OCI-LY7 (cell line): ENCODE measurements around the gene HDAC10. TPM values are rescaled to one million over a fixed set of nuclear protein-coding genes. Genes with fewer than 3 reads are reported as not detected.

Experiments
- BruUV-seq: library from RNA; stranded (reverse); fragments of 400-500 nt; replicated peaks from 2 replicates; lab custom pipeline; 2021; lab: Mats Ljungman, UMichigan
- CTCF ChIA-PET: fragments of 300-600 bp; sonication (Branson Sonifier 250); formaldehyde crosslinking; loops from one replicate; lab custom pipeline; 2022; ENCODE audit warnings: antibody characterized with exemption; ENCODE audit not compliant: unreplicated experiment; lab: Charles Lee
- POLR2A ChIA-PET: fragments of 300-600 bp; sonication (Branson Sonifier 250); formaldehyde crosslinking; loops from one replicate; lab custom pipeline; 2022; ENCODE audit warnings: antibody characterized with exemption; lab: Charles Lee
- DNase-seq: peaks from one replicate; pipeline ENCODE4 v3.0.0-alpha.2; 2015; ENCODE audit warnings: low spot score
- H2AFZ ChIP-seq: fragments of 200-600 bp; sonication (generic), shearing (Covaris generic); 2 replicates; pipeline ENCODE4 v1.6.1; 2014; ENCODE audit warnings: mild to moderate bottlenecking, antibody characterized with exemption, low read length, moderate library complexity
- H3K27ac ChIP-seq: fragments of 200-600 bp; sonication (generic); 2 replicates; pipeline ENCODE4 v1.5.1; 2014; ENCODE audit warnings: mixed run types, low read depth, mild to moderate bottlenecking, moderate library complexity, low read length, inconsistent platforms; ENCODE audit not compliant: poor library complexity, severe bottlenecking
- H3K36me3 ChIP-seq: fragments of 200-600 bp; sonication (generic); 2 replicates; pipeline ENCODE4 v1.6.1; 2014; ENCODE audit warnings: mild to moderate bottlenecking, antibody characterized with exemption, low read length, moderate library complexity, mixed read lengths; ENCODE audit not compliant: insufficient read depth
- H3K4me1 ChIP-seq: fragments of 200-600 bp; sonication (generic); 2 replicates; pipeline ENCODE4 v1.5.1; 2014; ENCODE audit warnings: mild to moderate bottlenecking, low read length; ENCODE audit not compliant: insufficient read depth, poor library complexity, severe bottlenecking
- H3K4me2 ChIP-seq: fragments of 200-600 bp; sonication (generic); 2 replicates; pipeline ENCODE4 v1.6.1; 2014; ENCODE audit warnings: mild to moderate bottlenecking, low read length
- H3K4me3 ChIP-seq: fragments of 200-600 bp; sonication (generic); 2 replicates; pipeline ENCODE4 v1.5.1; 2014; ENCODE audit warnings: mild to moderate bottlenecking, low read depth, low read length; ENCODE audit not compliant: poor library complexity, severe bottlenecking
- H3K79me2 ChIP-seq: fragments of 200-600 bp; sonication (generic); 2 replicates; pipeline ENCODE4 v1.6.1; 2016; ENCODE audit warnings: low read depth, mild to moderate bottlenecking, low read length, moderate library complexity, mixed read lengths; ENCODE audit not compliant: insufficient read depth
- H3K9me2 ChIP-seq: fragments of 200-600 bp; sonication (generic); 2 replicates; pipeline ENCODE4 v1.6.1; 2016; ENCODE audit warnings: mild to moderate bottlenecking, low read length, mixed read lengths; ENCODE audit not compliant: insufficient read depth
- H3K9me3 ChIP-seq: fragments of 200-600 bp; sonication (generic); 2 replicates; pipeline ENCODE4 v1.6.1; 2014; ENCODE audit warnings: mild to moderate bottlenecking, mixed run types, low read length, mixed read lengths
- H4K20me1 ChIP-seq: fragments of 200-600 bp; sonication (generic); 2 replicates; pipeline ENCODE4 v1.6.1; 2014; ENCODE audit warnings: mild to moderate bottlenecking, antibody characterized with exemption, low read length, moderate library complexity, mixed read lengths; ENCODE audit not compliant: insufficient read depth
- EZH2phosphoT487 ChIP-seq: fragments of 200-600 bp; sonication (generic); IDR thresholded peaks from 2 replicates; pipeline ENCODE4 v1.6.1; 2018; ENCODE audit warnings: low read depth, borderline replicate concordance, mild to moderate bottlenecking, mixed run types, antibody characterized with exemption, low read length, moderate library complexity, mixed read lengths
- intact Hi-C: fragments of 100-400 bp; cut with micrococcal nuclease; formaldehyde crosslinking; loops from one replicate; pipeline ENCODE4 v1.10.0; 2022; ENCODE audit not compliant: unreplicated experiment
- total RNA-seq, 2 experiments: library from RNA; depleted of rRNA in 1 of 2; stranded (reverse); fragments of >200 nt in 1 of 2; shearing (Covaris generic) in 1 of 2; gene quantifications; 2 replicates each; pipeline ENCODE4 v1.2.3, GENCODE V29; 2014 to 2022
- TF ChIP-seq, protein P1 (sequence below): fragments of 200-600 bp; sonication (generic); conservative IDR thresholded peaks from 2 replicates; pipeline ENCODE4 v1.5.1; 2014; ENCODE audit warnings: mild to moderate bottlenecking, antibody characterized with exemption, low read length, moderate library complexity, mixed read lengths

Gene HDAC10
- total RNA-seq, 2 experiments from 2014 or later: 49.4 to 74.9 TPM

DNA sequence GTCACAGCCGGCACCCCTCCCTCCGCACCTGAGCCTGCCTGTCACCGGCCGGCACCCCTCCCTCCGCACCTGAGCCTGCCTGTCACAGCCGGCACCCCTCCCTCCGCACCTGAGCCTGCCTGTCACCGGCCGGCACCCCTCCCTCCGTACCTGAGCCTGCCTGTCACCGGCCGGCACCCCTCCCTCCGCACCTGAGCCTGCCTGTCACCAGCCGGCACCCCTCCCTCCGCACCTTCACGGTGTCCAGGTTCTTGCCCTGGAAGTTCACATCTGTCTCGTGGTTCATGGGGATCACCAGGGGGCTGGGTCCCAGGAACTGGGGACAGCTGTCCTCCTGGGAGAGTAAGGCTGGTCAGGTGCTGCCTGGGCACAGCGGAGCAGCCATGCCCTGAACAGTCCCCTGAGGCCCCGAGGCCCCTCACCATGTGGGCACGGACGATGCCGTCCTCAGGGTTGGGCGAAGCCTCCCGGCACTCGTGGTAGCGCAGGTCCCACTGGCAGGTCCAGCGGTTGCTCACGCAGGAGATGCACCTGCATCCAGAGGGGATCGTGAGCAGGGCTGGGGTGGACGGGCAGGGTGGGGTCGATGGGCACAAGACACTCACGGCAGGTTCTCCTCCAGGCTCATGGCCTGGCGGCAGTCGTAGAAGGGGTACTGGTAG is 34.6 kb upstream of the HDAC10 start:
- no peak for DNase-seq
- no peak for TF ChIP-seq EZH2phosphoT487
- TF ChIP-seq, protein P1, sequence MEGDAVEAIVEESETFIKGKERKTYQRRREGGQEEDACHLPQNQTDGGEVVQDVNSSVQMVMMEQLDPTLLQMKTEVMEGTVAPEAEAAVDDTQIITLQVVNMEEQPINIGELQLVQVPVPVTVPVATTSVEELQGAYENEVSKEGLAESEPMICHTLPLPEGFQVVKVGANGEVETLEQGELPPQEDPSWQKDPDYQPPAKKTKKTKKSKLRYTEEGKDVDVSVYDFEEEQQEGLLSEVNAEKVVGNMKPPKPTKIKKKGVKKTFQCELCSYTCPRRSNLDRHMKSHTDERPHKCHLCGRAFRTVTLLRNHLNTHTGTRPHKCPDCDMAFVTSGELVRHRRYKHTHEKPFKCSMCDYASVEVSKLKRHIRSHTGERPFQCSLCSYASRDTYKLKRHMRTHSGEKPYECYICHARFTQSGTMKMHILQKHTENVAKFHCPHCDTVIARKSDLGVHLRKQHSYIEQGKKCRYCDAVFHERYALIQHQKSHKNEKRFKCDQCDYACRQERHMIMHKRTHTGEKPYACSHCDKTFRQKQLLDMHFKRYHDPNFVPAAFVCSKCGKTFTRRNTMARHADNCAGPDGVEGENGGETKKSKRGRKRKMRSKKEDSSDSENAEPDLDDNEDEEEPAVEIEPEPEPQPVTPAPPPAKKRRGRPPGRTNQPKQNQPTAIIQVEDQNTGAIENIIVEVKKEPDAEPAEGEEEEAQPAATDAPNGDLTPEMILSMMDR: no peak
- Histone ChIP-seq H3K4me3 (no peak overlapping the region), H3K27ac (no peak overlapping the region), H3K9me3 (no peaks in the 10 kb centered on the region), H3K4me1 (no peaks in the 10 kb centered on the region), H3K9me2 (no peaks in the 10 kb centered on the region), H2AFZ (no peak overlapping the region), H4K20me1 (no peaks in the 10 kb centered on the region), H3K4me2 (no peak overlapping the region), H3K79me2 (no peaks in the 10 kb centered on the region), H3K36me3 (no peaks in the 10 kb centered on the region)
- POLR2A ChIA-PET: no interaction called here
- CTCF ChIA-PET: no interaction called here
- intact Hi-C loops: no loop called here
- no TSS peak for BruUV-seq

DNA sequence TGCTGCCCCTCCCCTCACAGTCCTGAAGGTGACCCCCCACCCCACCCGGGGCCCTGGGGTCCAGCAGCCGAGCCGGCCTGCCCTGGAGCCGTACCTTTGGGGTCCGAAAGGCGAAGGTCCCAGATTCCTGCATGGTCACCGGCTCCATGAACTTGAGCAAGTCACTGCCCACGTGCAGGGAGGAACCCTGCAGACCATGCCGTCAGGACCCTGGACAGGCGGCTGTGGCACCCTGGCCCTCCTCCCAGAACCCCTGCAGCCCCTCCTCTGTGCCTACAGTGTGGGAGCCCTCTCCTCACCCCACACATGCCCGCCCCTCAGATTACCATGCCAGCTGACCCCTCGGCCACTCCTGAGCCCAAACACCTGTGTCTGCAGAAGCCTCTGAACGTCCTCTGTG is 33.4 kb upstream of the HDAC10 start:
- DNase-seq: no peak
- no peak overlapping the region for H2AFZ ChIP-seq
- no peak overlapping the region for H3K27ac ChIP-seq
- H3K36me3 ChIP-seq: no peaks in the 10 kb centered on the region
- no peaks in the 10 kb centered on the region for H3K9me2 ChIP-seq
- H3K79me2 ChIP-seq: no peaks in the 10 kb centered on the region
- no peak overlapping the region for H3K4me3 ChIP-seq
- ChIA-PET CTCF (no interaction called here), POLR2A (interaction anchor here (0.6 kb wide), 1 partner anchor 8 kb away, joined by 3 read pairs; no protein-coding TSS in a partner anchor)
- no peaks in the 10 kb centered on the region for H3K9me3 ChIP-seq
- no peaks in the 10 kb centered on the region for H4K20me1 ChIP-seq
- H3K4me1 ChIP-seq: no peaks in the 10 kb centered on the region
- no peak overlapping the region for H3K4me2 ChIP-seq
- no TSS peak for BruUV-seq
- TF ChIP-seq, protein P1: no peak
- TF ChIP-seq EZH2phosphoT487: no peak
- intact Hi-C loops: no loop called here

DNA sequence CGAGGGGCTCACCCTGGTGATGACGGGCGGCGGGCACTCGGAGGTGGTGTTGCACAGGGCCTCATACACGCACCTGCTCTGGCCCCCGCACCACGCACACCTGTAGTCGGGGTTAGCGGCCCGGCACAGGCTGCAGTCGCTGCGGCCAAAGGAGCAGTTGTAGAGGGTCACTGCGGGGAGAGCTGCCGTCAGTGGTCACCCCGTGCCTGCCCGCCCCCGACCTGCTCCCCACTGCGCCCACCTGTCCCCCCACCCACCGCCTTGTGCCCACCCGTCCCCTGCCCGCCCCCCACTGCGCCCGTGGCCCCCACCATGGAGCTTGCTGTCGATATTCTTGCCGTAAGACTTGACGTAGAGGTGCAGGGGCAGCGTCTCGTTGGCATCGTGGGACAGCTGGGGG is 32.8 kb upstream of the HDAC10 start:
- Histone ChIP-seq H3K4me2 (no peak overlapping the region), H3K36me3 (no peaks in the 10 kb centered on the region), H4K20me1 (no peaks in the 10 kb centered on the region), H3K79me2 (no peaks in the 10 kb centered on the region), H3K4me1 (no peaks in the 10 kb centered on the region), H3K27ac (no peak overlapping the region), H3K4me3 (no peak overlapping the region), H2AFZ (no peak overlapping the region), H3K9me2 (no peaks in the 10 kb centered on the region), H3K9me3 (no peaks in the 10 kb centered on the region)
- CTCF ChIA-PET: no interaction called here
- TF ChIP-seq EZH2phosphoT487: no peak
- TF ChIP-seq, protein P1: no peak
- POLR2A ChIA-PET: no interaction called here
- intact Hi-C loops: no loop called here
- no peak for DNase-seq
- no TSS peak for BruUV-seq
